Measurements from ENCODE around the gene NACC2.

The NACC2 gene

DNA sequence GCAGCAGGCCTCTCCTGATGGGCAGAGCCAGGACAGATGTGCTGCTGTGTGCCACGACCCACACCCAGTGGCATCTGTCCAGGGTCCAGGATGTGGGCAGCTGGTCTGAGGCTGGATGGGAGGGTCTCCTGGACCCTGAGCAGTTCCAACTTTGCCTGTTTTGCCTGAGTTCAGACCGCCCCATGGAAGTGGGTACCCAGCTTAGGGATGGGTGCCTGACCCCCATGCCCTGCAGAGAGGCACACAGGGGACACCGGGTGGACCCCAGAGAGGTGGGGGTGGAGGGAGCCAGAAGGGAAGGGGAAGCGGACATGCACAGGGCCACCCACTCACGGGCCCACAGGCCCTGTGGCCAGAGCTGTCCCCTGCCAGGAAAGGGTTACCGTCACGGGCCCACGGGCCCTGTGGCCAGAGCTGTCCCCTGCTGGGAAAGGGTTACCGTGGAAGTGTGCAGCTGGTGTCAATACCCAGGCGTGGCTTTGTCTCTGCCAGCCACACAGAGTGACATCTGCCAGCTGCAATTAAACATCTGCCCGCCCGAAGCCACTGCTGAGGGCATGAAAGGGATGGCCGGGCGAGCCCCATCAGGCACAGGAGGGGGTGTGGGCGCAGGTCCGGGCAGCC is 50.0 kb downstream of the NACC2 start:
- TF ChIP-seq EZH2phosphoT487 (IDR thresholded peaks at IDR 0.05; ENCODE audit: borderline replicate concordance, low read length) (no peak), CTCF (IDR thresholded peaks at IDR 0.05; ENCODE audit: low read depth, low read length, poor library complexity, severe bottlenecking) (no peak)
- Histone ChIP-seq H3K4me1 (ENCODE audit: control insufficient read depth, low read length) (no peaks in the 10 kb centered on the region), H3K9me2 (replicated peaks; ENCODE audit: control insufficient read depth, low read length) (no peaks in the 10 kb centered on the region), H3K36me3 (ENCODE audit: control insufficient read depth, low read length) (no peaks in the 10 kb centered on the region), H3K27ac (ENCODE audit: low read depth, low read length) (no peak overlapping the region), H3K4me3 (ENCODE audit: low read length) (no peak overlapping the region), H3K27me3 (ENCODE audit: control insufficient read depth, low read length) (no peaks in the 10 kb centered on the region), H3K79me2 (ENCODE audit: control insufficient read depth, low read length) (no peaks in the 10 kb centered on the region), H3K9me3 (ENCODE audit: control insufficient read depth, insufficient read depth, low read length) (no peaks in the 10 kb centered on the region), H3K4me2 (ENCODE audit: low read length) (no peak overlapping the region), H3F3A (ENCODE audit: control insufficient read depth, insufficient read depth) (no peaks in the 10 kb centered on the region), H4K20me1 (ENCODE audit: control insufficient read depth, insufficient read depth, low read depth, low read length) (no peaks in the 10 kb centered on the region)

DNA sequence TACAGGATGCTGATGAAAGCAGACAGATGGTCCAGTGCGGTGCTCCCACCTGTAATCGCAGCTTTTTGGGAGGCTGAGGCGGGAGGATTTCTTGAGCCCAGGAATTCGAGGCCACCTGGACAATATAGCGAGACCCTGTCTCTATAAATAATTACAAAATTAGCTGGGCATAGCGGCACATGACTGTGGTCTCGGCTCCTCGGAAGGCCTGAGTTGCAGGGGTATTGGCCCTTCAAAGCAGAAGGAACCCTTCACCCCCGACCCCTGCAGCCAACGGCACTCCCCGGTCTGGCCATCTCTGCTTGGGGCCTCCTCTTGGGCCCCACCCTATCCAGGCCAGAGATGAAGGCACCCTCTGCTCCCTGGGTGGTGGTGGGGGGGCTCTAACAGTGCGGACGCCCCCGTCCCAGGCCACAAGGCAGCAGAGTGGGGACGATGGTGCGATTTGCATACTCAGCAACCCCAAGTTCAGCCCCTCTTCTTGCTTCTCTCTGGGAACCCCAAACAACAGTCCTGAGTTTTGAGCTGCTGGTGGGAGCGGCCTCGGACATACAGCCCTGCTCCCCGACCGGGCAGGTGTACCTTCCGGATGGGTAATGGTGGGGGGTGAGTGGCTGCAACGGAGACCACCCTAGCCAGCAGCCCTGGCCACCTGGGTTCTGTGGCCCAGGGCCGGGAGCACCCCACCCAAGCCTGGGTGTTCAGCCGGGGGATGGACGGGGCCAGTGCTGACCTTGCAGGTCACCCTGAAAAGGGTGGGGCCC is 50.7 kb downstream of the NACC2 start:
- H4K20me1 ChIP-seq (ENCODE audit: control insufficient read depth, insufficient read depth, low read depth, low read length), result no peaks in the 10 kb centered on the region
- H3K36me3 ChIP-seq (ENCODE audit: control insufficient read depth, low read length), result no peaks in the 10 kb centered on the region
- H3F3A ChIP-seq (ENCODE audit: control insufficient read depth, insufficient read depth), result no peaks in the 10 kb centered on the region
- no peak for TF ChIP-seq EZH2phosphoT487 (IDR thresholded peaks at IDR 0.05; ENCODE audit: borderline replicate concordance, low read length)
- no peak for TF ChIP-seq CTCF (IDR thresholded peaks at IDR 0.05; ENCODE audit: low read depth, low read length, poor library complexity, severe bottlenecking)
- 0 out of 2 replicates have a peak, but pooled peaks cover 1% of the 10 kb centered on the region for H3K9me3 ChIP-seq (ENCODE audit: control insufficient read depth, insufficient read depth, low read length)
- H3K4me2 ChIP-seq (ENCODE audit: low read length), result no peak overlapping the region
- H3K4me1 ChIP-seq (ENCODE audit: control insufficient read depth, low read length), result no peaks in the 10 kb centered on the region
- no peaks in the 10 kb centered on the region for H3K27me3 ChIP-seq (ENCODE audit: control insufficient read depth, low read length)
- H3K79me2 ChIP-seq (ENCODE audit: control insufficient read depth, low read length), result no peaks in the 10 kb centered on the region
- no peak overlapping the region for H3K27ac ChIP-seq (ENCODE audit: low read depth, low read length)
- H3K9me2 ChIP-seq (replicated peaks; ENCODE audit: control insufficient read depth, low read length), result no peaks in the 10 kb centered on the region
- no peak overlapping the region for H3K4me3 ChIP-seq (ENCODE audit: low read length)

- H3K27me3 ChIP-seq (ENCODE audit: control insufficient read depth, low read length), result no peaks in the 10 kb centered on the region
- no peaks in the 10 kb centered on the region for H3K36me3 ChIP-seq (ENCODE audit: control insufficient read depth, low read length)
- no peaks in the 10 kb centered on the region for H3K9me2 ChIP-seq (replicated peaks; ENCODE audit: control insufficient read depth, low read length)
- no peak overlapping the region for H3K27ac ChIP-seq (ENCODE audit: low read depth, low read length)
- H3K4me2 ChIP-seq (ENCODE audit: low read length), result no peak overlapping the region
- H3K4me1 ChIP-seq (ENCODE audit: control insufficient read depth, low read length), result no peaks in the 10 kb centered on the region
- H3K9me3 ChIP-seq (ENCODE audit: control insufficient read depth, insufficient read depth, low read length), result 0 out of 2 replicates have a peak, but pooled peaks cover 4% of the 10 kb centered on the region
- H4K20me1 ChIP-seq (ENCODE audit: control insufficient read depth, insufficient read depth, low read depth, low read length), result no peaks in the 10 kb centered on the region
- TF ChIP-seq CTCF (IDR thresholded peaks at IDR 0.05; ENCODE audit: low read depth, low read length, poor library complexity, severe bottlenecking) (no peak), EZH2phosphoT487 (IDR thresholded peaks at IDR 0.05; ENCODE audit: borderline replicate concordance, low read length) (no peak)
- no peaks in the 10 kb centered on the region for H3F3A ChIP-seq (ENCODE audit: control insufficient read depth, insufficient read depth)
- H3K4me3 ChIP-seq (ENCODE audit: low read length), result no peak overlapping the region
- no peaks in the 10 kb centered on the region for H3K79me2 ChIP-seq (ENCODE audit: control insufficient read depth, low read length)
Observed at GRCh38 chr9:136043441-136043991, 51.6 kb downstream of the NACC2 start.

Measured in DOHH2 (cell line).